Endothelial cell of umbilical vein (primary cell): ENCODE data around the gene KLK14. TPM values are rescaled to one million over a fixed set of nuclear protein-coding genes. Genes with fewer than 3 reads are reported as not detected.

Experiments used
- BruUV-seq: library from RNA; stranded (reverse); fragments of 400-500 nt; replicated peaks from 2 replicates; lab custom pipeline; 2021; lab: Mats Ljungman, UMichigan
- CTCF ChIA-PET: fragments of 300-600, 350-600 bp; sonication (Branson Sonifier 250); formaldehyde crosslinking; loops from one replicate; lab custom pipeline; 2021; ENCODE audit warnings: antibody characterized with exemption, inconsistent platforms; lab: Charles Lee
- POLR2A ChIA-PET: fragments of 300-600, 350-600 bp; sonication (Branson Sonifier 250); formaldehyde crosslinking; loops from one replicate; lab custom pipeline; 2021; ENCODE audit warnings: antibody characterized with exemption, inconsistent platforms; lab: Charles Lee
- DNase-seq: peaks from one replicate; pipeline ENCODE4 v3.0.0-alpha.2; 2011; ENCODE audit warnings: low read depth, low spot score
- FAIRE-seq: peaks from 2 replicates; lab custom pipeline; 2011; peaks lifted over from hg19 to GRCh38; lab: Jason Lieb, UNC
- H2AFZ ChIP-seq: 2 replicates; pipeline ENCODE4 v1.6.0; 2012; ENCODE audit warnings: low read depth, low read length, control low read depth, inconsistent platforms
- H3K27ac ChIP-seq: 2 replicates; pipeline ENCODE4 v1.5.1; 2011; ENCODE audit warnings: low read depth, mild to moderate bottlenecking, control low read depth, low read length, moderate library complexity; ENCODE audit not compliant: insufficient read depth
- H3K27me3 ChIP-seq, 2 experiments: 2 replicates each; pipeline versions ENCODE4 v1.6.0 to v1.6.1; 2011; ENCODE audit warnings: low read length in 2 of 2, mixed read lengths in 1 of 2; ENCODE audit not compliant: control insufficient read depth in 2 of 2, insufficient read depth in 2 of 2
- H3K36me3 ChIP-seq, 2 experiments: 2 replicates in 1 of 2; 3 replicates in 1 of 2; pipeline ENCODE4 v1.5.1; 2011; ENCODE audit warnings: low read length in 2 of 2, mild to moderate bottlenecking in 1 of 2, moderate library complexity in 1 of 2; ENCODE audit not compliant: control insufficient read depth in 2 of 2, insufficient read depth in 2 of 2; ENCODE audit errors: extremely low read depth in 1 of 2
- H3K4me1 ChIP-seq: 3 replicates; pipeline ENCODE4 v1.5.1; 2011; ENCODE audit warnings: mild to moderate bottlenecking, low read length; ENCODE audit not compliant: control insufficient read depth, insufficient read depth; ENCODE audit errors: extremely low read depth
- H3K4me2 ChIP-seq: 2 replicates; pipeline ENCODE4 v1.6.1; 2011; ENCODE audit warnings: low read length, control low read depth, mixed read lengths; ENCODE audit not compliant: insufficient read depth
- H3K4me3 ChIP-seq, 3 experiments: fragments of 200-600 bp in 1 of 3; sonication (generic), shearing (Covaris generic) in 1 of 3; replicated peaks in 1 of 3; 2 replicates each; pipeline ENCODE4 v1.5.1; 2011 to 2016; ENCODE audit warnings: control low read depth in 3 of 3, low read length in 3 of 3, mild to moderate bottlenecking in 2 of 3, inconsistent platforms in 1 of 3, low read depth in 1 of 3, moderate library complexity in 1 of 3; ENCODE audit not compliant: insufficient read depth in 1 of 3
- H3K79me2 ChIP-seq: 2 replicates; pipeline ENCODE4 v1.6.0; 2012; ENCODE audit warnings: low read length, inconsistent platforms; ENCODE audit not compliant: control insufficient read depth, insufficient read depth
- H3K9ac ChIP-seq: replicated peaks from 2 replicates; pipeline ENCODE3; 2011; ENCODE audit warnings: low read length, control low read depth; ENCODE audit not compliant: insufficient read depth; ENCODE audit errors: extremely low read depth
- H3K9me1 ChIP-seq: replicated peaks from 3 replicates; pipeline ENCODE4 v1.6.0; 2011; ENCODE audit warnings: mild to moderate bottlenecking, low read length; ENCODE audit not compliant: control insufficient read depth, insufficient read depth; ENCODE audit errors: extremely low read depth
- H3K9me3 ChIP-seq: replicated peaks from 2 replicates; pipeline ENCODE4 v1.5.1; 2012; ENCODE audit warnings: low read length, inconsistent platforms; ENCODE audit not compliant: control insufficient read depth, insufficient read depth
- H4K20me1 ChIP-seq: replicated peaks from 2 replicates; pipeline ENCODE3; 2011; ENCODE audit warnings: mild to moderate bottlenecking, low read length; ENCODE audit not compliant: control insufficient read depth, insufficient read depth; ENCODE audit errors: extremely low read depth
- EZH2 ChIP-seq: IDR thresholded peaks from 2 replicates; pipeline ENCODE4 v1.6.1; 2012; ENCODE audit warnings: borderline replicate concordance, low read depth, mild to moderate bottlenecking, moderate library complexity, low read length, inconsistent platforms; ENCODE audit not compliant: severe bottlenecking
- FOS ChIP-seq: IDR thresholded peaks from 2 replicates; pipeline ENCODE4 v1.6.1; 2011; ENCODE audit warnings: mild to moderate bottlenecking, low read length, moderate library complexity, borderline replicate concordance; ENCODE audit not compliant: insufficient read depth
- GATA2 ChIP-seq: IDR thresholded peaks from 2 replicates; pipeline ENCODE4 v1.7.0; 2011; ENCODE audit warnings: low read depth, mild to moderate bottlenecking, moderate library complexity, mixed read lengths, low read length; ENCODE audit not compliant: insufficient read length, insufficient read depth
- JUN ChIP-seq: IDR thresholded peaks from 2 replicates; pipeline ENCODE4 v1.6.1; 2011; ENCODE audit warnings: borderline replicate concordance, low read depth; ENCODE audit not compliant: insufficient read length, insufficient read depth
- MYC ChIP-seq: IDR thresholded peaks from one replicate; pipeline ENCODE4 v1.6.1; 2011; ENCODE audit warnings: mild to moderate bottlenecking, low read depth, low read length
- POLR2A ChIP-seq: IDR thresholded peaks from 2 replicates; pipeline ENCODE4 v1.6.1; 2012; ENCODE audit warnings: low read depth, mild to moderate bottlenecking, control low read depth, low read length
- POLR2AphosphoS5 ChIP-seq: IDR thresholded peaks from 2 replicates; pipeline ENCODE4 v1.6.1; 2012; ENCODE audit warnings: low read depth, mild to moderate bottlenecking, control low read depth, low read length, moderate library complexity; ENCODE audit not compliant: insufficient read depth
- dilution Hi-C: fragments of 300-500 bp; cut with MboI; formaldehyde crosslinking; loops from one replicate; pipeline ENCODE4 v1.15.0; 2019; ENCODE audit warnings: low sequenced_read_pairs; ENCODE audit not compliant: extremely low pct_ligation_motif_present
- intact Hi-C: fragments of 100-400 bp; cut with micrococcal nuclease; formaldehyde crosslinking; loops from one replicate; pipeline ENCODE4 v1.10.0; 2022
- polyA plus RNA-seq, 4 experiments: library from polyadenylated mRNA; depleted of rRNA in 3 of 4; stranded (reverse) in 3 of 4; unstranded in 1 of 4; fragments of >200 nt; gene quantifications; 2 replicates each; pipeline versions ENCODE4 v1.2.1 to v1.2.3, GENCODE V29; 2011 to 2012; ENCODE audit warnings: missing spikeins in 1 of 4
- total RNA-seq: library from RNA; stranded (reverse); gene quantifications from 2 replicates; pipeline ENCODE4 v1.2.3, GENCODE V29; 2021
- TF ChIP-seq, protein P1 (sequence below), 2 donors: IDR thresholded peaks; 1 replicate in 1 of 2; 2 replicates in 1 of 2; pipeline ENCODE4 v1.5.1; 2011; ENCODE audit warnings: low read length in 2 of 2, mild to moderate bottlenecking in 2 of 2, moderate library complexity in 2 of 2, control low read depth in 1 of 2, inconsistent platforms in 1 of 2, low read depth in 1 of 2; ENCODE audit not compliant: insufficient read depth in 1 of 2; ENCODE audit errors: extremely low read depth in 1 of 2
- TF ChIP-seq, protein P2 (sequence below): IDR thresholded peaks from 2 replicates; pipeline ENCODE4 v1.6.1; 2011; ENCODE audit not compliant: insufficient read depth, insufficient read length

KLK14 gene
- total and polyA plus RNA-seq, 2 donors (not counting 3 experiments of a cell fraction or from before 2014, with no cell fraction given): 0.12 TPM; not detected in 1

DNA sequence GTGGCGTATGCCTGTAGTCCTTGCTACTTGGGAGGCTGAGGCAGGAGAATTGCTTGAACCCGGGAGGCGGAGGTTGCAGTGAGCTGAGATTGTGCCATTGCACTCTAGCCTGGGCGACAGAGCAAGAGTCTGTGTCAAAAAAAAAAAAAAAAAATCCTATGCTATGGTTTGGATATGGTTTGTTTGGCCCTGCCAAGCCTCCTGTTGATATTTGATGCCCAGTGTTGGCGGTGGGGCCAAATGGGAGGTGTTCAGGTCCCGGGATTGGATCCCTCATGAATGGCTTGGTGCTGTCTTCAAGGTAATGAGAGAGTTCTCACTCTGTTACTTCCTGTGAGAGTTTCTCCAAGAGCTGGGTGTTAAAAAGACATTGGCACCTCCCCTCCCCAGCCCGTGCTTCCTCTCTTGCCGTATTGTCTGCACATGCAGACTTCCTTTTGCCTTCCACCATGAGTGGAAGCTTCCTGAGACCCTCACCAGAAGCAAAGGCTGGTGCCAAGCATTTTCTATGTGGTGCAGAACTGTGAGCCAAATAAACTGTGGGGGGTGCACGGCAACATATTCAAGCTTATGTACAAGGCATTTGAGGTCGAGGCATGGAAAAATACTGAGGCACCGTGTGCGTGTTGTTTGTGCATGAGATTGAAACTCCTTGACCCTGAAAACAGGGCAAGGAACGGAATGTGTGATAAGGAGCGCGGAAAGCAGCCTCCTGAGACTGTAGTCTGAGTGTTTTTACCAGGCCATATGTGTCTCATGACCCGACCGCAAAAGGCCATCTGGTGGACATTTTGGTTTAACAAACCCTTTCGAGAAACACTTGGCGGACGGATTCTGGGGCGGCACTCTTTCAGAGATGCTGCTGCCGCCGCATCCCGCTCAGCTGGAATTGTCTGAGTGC lies 49.3 kb upstream of the KLK14 start:
- DNase-seq: peak; percentile 80
- H3K36me3 ChIP-seq: no peaks in the 10 kb centered on the region
- no peaks in the 10 kb centered on the region for H3K9me1 ChIP-seq
- H3K4me3 ChIP-seq: no peak overlapping the region
- peak overlapping the region; percentile 76 for H2AFZ ChIP-seq
- H3K4me1 ChIP-seq: peaks cover 8% of the 10 kb centered on the region
- ChIA-PET POLR2A (no interaction called here), CTCF (interaction anchor here (0.6 to 0.7 kb wide), 2 partner anchors 20 to 274 kb away, joined by 3 read pairs; no protein-coding TSS in a partner anchor)
- dilution Hi-C loops: no loop called here
- H4K20me1 ChIP-seq: no peaks in the 10 kb centered on the region
- FAIRE-seq: peak; percentile 38
- no TSS peak for BruUV-seq
- intact Hi-C loops: no loop called here
- no peaks in the 10 kb centered on the region for H3K79me2 ChIP-seq
- no peak for TF ChIP-seq MYC
- TF ChIP-seq GATA2: no peak
- TF ChIP-seq, protein P1, sequence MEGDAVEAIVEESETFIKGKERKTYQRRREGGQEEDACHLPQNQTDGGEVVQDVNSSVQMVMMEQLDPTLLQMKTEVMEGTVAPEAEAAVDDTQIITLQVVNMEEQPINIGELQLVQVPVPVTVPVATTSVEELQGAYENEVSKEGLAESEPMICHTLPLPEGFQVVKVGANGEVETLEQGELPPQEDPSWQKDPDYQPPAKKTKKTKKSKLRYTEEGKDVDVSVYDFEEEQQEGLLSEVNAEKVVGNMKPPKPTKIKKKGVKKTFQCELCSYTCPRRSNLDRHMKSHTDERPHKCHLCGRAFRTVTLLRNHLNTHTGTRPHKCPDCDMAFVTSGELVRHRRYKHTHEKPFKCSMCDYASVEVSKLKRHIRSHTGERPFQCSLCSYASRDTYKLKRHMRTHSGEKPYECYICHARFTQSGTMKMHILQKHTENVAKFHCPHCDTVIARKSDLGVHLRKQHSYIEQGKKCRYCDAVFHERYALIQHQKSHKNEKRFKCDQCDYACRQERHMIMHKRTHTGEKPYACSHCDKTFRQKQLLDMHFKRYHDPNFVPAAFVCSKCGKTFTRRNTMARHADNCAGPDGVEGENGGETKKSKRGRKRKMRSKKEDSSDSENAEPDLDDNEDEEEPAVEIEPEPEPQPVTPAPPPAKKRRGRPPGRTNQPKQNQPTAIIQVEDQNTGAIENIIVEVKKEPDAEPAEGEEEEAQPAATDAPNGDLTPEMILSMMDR (IDR thresholded peaks at IDR 0.05; ENCODE audit: extremely low read depth in 1 of 2, insufficient read depth in 1 of 2, low read depth in 1 of 2, low read length in 2 of 2): no peak
- no peak for TF ChIP-seq EZH2
- TF ChIP-seq, protein P2, sequence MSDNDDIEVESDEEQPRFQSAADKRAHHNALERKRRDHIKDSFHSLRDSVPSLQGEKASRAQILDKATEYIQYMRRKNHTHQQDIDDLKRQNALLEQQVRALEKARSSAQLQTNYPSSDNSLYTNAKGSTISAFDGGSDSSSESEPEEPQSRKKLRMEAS: no peak
- TF ChIP-seq POLR2AphosphoS5: no peak
- no peak for TF ChIP-seq POLR2A
- TF ChIP-seq FOS: no peak
- TF ChIP-seq JUN: no peak
- no peaks in the 10 kb centered on the region for H3K9me3 ChIP-seq
- H3K4me2 ChIP-seq: no peak overlapping the region
- H3K27ac ChIP-seq: no peak overlapping the region
- peaks cover 0 to 5% of the 10 kb centered on the region in 2 experiments for H3K27me3 ChIP-seq
- H3K9ac ChIP-seq: no peak overlapping the region
